ENCODE results near the gene ATP11B. TPM values are rescaled to one million over a fixed set of nuclear protein-coding genes. Genes with fewer than 3 reads are reported as not detected.

ATP11B gene
- total RNA-seq, 1 experiment from 2014 or later, result 70.1 TPM

DNA sequence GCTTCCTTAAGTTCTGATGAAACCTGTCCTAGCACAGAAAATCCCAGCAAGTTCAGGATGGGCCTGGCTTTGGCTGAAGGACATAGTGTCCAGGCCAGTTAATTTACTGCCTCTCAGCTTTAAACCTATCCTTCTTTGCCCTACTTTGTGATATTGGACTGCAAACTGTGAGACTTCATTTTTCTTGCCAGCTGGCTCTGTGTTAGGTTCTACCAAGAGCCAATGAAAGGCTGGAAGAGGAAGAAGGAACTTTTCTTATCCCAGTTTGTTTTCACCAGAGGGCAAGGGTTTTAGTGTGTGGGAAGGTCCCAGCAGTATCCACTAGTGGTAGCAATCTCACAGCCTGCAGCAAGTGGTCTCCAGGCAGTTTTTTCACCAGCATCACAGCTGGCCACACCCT lies 168.9 kb downstream of the ATP11B start:
- H3K27ac ChIP-seq (ENCODE audit: low read depth, low read length, poor library complexity, severe bottlenecking), result no peak overlapping the region
- POLR2A ChIA-PET (ENCODE audit: low non-redundant PET), result interaction anchor here (0.6 kb wide), 1 partner anchor 50 kb away, joined by 8 read pairs; no protein-coding TSS in a partner anchor
- H3K4me3 ChIP-seq (ENCODE audit: low read depth, low read length, poor library complexity, severe bottlenecking), result no peak overlapping the region
- CTCF ChIA-PET, result no interaction called here
- peaks cover 13% of the 10 kb centered on the region for H3K36me3 ChIP-seq (ENCODE audit: insufficient read depth, low read length, poor library complexity, severe bottlenecking)
- no peak for TF ChIP-seq EZH2 (IDR thresholded peaks at IDR 0.05; ENCODE audit: borderline replicate concordance, low read depth, low read length, poor library complexity, severe bottlenecking)
- TF ChIP-seq, protein P1, sequence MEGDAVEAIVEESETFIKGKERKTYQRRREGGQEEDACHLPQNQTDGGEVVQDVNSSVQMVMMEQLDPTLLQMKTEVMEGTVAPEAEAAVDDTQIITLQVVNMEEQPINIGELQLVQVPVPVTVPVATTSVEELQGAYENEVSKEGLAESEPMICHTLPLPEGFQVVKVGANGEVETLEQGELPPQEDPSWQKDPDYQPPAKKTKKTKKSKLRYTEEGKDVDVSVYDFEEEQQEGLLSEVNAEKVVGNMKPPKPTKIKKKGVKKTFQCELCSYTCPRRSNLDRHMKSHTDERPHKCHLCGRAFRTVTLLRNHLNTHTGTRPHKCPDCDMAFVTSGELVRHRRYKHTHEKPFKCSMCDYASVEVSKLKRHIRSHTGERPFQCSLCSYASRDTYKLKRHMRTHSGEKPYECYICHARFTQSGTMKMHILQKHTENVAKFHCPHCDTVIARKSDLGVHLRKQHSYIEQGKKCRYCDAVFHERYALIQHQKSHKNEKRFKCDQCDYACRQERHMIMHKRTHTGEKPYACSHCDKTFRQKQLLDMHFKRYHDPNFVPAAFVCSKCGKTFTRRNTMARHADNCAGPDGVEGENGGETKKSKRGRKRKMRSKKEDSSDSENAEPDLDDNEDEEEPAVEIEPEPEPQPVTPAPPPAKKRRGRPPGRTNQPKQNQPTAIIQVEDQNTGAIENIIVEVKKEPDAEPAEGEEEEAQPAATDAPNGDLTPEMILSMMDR (conservative IDR thresholded peaks at IDR 0.05; ENCODE audit: low read depth, low read length), result no peak
- no peaks in the 10 kb centered on the region for H3K9me3 ChIP-seq (ENCODE audit: low read depth, low read length, poor library complexity, severe bottlenecking)
- peaks cover 19% of the 10 kb centered on the region for H3K4me1 ChIP-seq (ENCODE audit: insufficient read depth, low read length, poor library complexity, severe bottlenecking)
- DNase-seq (ENCODE audit: low spot score), result no peak
- H3K27me3 ChIP-seq (replicated peaks; ENCODE audit: insufficient read depth, low read depth, low read length, poor library complexity), result no peaks in the 10 kb centered on the region
- intact Hi-C loops (cut with micrococcal nuclease; ENCODE audit: unreplicated experiment), result no loop called here
- no TSS peak for BruUV-seq (replicated peaks)

DNA sequence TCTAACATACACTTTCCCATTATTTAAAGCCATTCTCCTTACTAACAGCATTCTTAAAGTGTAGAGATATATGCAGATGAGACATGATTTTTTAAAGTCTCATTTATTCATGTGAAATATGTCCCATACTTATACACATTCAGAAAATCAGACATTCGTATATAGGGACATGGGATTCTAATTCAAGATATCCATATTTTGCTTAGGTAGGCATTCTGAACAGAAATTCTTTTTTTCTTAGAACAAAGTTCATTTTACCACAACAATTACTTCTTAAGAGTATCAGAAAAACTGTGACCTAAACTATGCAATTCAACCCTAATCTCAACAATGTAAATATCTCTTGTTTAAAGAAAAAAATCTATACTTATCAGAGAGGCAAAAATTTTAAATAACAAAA lies 170.9 kb downstream of the ATP11B start:
- Histone ChIP-seq H3K4me1 (ENCODE audit: insufficient read depth, low read length, poor library complexity, severe bottlenecking) (peaks cover 28% of the 10 kb centered on the region), H3K9me3 (ENCODE audit: low read depth, low read length, poor library complexity, severe bottlenecking) (no peaks in the 10 kb centered on the region), H3K36me3 (ENCODE audit: insufficient read depth, low read length, poor library complexity, severe bottlenecking) (peaks cover 7% of the 10 kb centered on the region), H3K27me3 (replicated peaks; ENCODE audit: insufficient read depth, low read depth, low read length, poor library complexity) (no peaks in the 10 kb centered on the region), H3K27ac (ENCODE audit: low read depth, low read length, poor library complexity, severe bottlenecking) (no peak overlapping the region), H3K4me3 (ENCODE audit: low read depth, low read length, poor library complexity, severe bottlenecking) (no peak overlapping the region)
- TF ChIP-seq, protein P1 (conservative IDR thresholded peaks at IDR 0.05; ENCODE audit: low read depth, low read length), result no peak
- TF ChIP-seq EZH2 (IDR thresholded peaks at IDR 0.05; ENCODE audit: borderline replicate concordance, low read depth, low read length, poor library complexity, severe bottlenecking), result no peak
- ChIA-PET POLR2A (ENCODE audit: low non-redundant PET) (no interaction called here), CTCF (no interaction called here)
- intact Hi-C loops (cut with micrococcal nuclease; ENCODE audit: unreplicated experiment), result no loop called here
- BruUV-seq (replicated peaks), result no TSS peak
- DNase-seq (ENCODE audit: low spot score), result no peak

DNA sequence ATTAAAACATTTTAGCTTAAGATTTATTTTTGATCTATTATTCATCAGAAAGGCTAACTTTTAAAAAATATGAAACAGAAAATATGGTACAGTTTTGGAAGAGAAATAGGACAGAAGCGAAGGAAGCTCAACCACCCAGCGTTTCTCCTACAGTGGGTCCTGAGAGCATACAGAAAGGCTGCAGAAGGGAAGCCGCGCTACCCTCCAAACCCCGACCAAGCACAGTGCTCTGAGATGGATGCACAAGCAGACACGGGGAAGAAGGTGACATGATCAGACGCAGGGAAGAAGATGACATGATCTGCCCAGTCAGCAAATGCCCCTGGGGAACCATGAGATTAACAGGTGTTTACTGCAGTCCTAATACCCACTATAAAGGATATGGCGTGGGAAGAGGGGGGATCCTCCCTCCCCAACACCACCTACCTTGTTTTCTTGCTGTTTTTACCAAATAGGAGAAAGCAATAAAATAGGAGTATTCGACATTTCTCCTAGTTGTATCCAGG lies 172.6 kb downstream of the ATP11B start:
- Histone ChIP-seq H3K4me1 (ENCODE audit: insufficient read depth, low read length, poor library complexity, severe bottlenecking) (peaks cover 37% of the 10 kb centered on the region), H3K27ac (ENCODE audit: low read depth, low read length, poor library complexity, severe bottlenecking) (no peak overlapping the region), H3K4me3 (ENCODE audit: low read depth, low read length, poor library complexity, severe bottlenecking) (no peak overlapping the region), H3K36me3 (ENCODE audit: insufficient read depth, low read length, poor library complexity, severe bottlenecking) (peaks cover 7% of the 10 kb centered on the region), H3K27me3 (replicated peaks; ENCODE audit: insufficient read depth, low read depth, low read length, poor library complexity) (no peaks in the 10 kb centered on the region), H3K9me3 (ENCODE audit: low read depth, low read length, poor library complexity, severe bottlenecking) (no peaks in the 10 kb centered on the region)
- intact Hi-C loops (cut with micrococcal nuclease; ENCODE audit: unreplicated experiment), result no loop called here
- DNase-seq (ENCODE audit: low spot score), result no peak
- no TSS peak for BruUV-seq (replicated peaks)
- TF ChIP-seq, protein P1 (conservative IDR thresholded peaks at IDR 0.05; ENCODE audit: low read depth, low read length), result no peak
- POLR2A ChIA-PET (ENCODE audit: low non-redundant PET), result no interaction called here
- CTCF ChIA-PET, result no interaction called here

All from A673 (cell line).